ENCODE results near the gene CFAP65. TPM values are rescaled to one million over a fixed set of nuclear protein-coding genes. Genes with fewer than 3 reads are reported as not detected.
A peak's percentile ranks its signal among the peaks of the same experiment; 100 is the strongest.

Gene CFAP65
- total and polyA plus RNA-seq, 2 of the 13 experiments (the other 11 are each of a cell fraction or from before 2014, with no cell fraction given): 0.05 TPM; not detected in 1

DNA sequence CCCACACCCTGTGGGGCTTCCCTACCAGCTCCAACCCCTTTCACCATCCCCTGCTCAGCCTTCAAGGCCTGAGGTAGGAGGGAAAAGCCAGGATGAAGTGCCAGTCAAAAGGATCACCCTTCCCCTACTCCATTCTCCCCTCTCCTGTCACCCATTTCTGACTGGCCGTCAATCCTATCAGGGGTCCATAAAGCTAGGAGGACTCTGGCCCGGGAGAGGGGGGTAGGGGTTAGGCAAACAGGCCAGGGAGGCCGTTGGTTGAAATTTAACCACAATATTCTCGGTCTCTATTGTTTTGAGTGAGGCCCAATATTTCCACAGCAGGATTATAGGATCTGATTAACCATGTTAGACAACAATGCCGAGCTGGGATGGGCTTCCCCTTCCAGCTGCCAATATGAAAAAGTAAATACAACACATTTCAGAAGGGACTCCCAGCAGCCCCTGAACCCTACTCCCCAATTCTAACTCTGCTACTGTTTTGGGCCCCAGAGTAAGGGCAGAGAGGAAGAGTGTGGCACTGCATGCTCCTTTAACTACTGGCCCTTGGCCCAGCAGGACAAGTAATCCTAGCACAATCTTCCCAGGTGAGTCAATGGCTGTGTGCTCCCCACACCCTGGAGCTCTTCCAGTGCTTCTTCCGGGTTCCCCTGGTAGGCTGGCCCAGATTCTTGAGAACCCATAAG is 30.0 kb upstream of the CFAP65 start (continued):
- TF ChIP-seq, protein P1, sequence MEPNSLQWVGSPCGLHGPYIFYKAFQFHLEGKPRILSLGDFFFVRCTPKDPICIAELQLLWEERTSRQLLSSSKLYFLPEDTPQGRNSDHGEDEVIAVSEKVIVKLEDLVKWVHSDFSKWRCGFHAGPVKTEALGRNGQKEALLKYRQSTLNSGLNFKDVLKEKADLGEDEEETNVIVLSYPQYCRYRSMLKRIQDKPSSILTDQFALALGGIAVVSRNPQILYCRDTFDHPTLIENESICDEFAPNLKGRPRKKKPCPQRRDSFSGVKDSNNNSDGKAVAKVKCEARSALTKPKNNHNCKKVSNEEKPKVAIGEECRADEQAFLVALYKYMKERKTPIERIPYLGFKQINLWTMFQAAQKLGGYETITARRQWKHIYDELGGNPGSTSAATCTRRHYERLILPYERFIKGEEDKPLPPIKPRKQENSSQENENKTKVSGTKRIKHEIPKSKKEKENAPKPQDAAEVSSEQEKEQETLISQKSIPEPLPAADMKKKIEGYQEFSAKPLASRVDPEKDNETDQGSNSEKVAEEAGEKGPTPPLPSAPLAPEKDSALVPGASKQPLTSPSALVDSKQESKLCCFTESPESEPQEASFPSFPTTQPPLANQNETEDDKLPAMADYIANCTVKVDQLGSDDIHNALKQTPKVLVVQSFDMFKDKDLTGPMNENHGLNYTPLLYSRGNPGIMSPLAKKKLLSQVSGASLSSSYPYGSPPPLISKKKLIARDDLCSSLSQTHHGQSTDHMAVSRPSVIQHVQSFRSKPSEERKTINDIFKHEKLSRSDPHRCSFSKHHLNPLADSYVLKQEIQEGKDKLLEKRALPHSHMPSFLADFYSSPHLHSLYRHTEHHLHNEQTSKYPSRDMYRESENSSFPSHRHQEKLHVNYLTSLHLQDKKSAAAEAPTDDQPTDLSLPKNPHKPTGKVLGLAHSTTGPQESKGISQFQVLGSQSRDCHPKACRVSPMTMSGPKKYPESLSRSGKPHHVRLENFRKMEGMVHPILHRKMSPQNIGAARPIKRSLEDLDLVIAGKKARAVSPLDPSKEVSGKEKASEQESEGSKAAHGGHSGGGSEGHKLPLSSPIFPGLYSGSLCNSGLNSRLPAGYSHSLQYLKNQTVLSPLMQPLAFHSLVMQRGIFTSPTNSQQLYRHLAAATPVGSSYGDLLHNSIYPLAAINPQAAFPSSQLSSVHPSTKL (CRISPR knock-in tag; IDR thresholded peaks at IDR 0.05): peak; percentile 94
- TF ChIP-seq, protein P2, sequence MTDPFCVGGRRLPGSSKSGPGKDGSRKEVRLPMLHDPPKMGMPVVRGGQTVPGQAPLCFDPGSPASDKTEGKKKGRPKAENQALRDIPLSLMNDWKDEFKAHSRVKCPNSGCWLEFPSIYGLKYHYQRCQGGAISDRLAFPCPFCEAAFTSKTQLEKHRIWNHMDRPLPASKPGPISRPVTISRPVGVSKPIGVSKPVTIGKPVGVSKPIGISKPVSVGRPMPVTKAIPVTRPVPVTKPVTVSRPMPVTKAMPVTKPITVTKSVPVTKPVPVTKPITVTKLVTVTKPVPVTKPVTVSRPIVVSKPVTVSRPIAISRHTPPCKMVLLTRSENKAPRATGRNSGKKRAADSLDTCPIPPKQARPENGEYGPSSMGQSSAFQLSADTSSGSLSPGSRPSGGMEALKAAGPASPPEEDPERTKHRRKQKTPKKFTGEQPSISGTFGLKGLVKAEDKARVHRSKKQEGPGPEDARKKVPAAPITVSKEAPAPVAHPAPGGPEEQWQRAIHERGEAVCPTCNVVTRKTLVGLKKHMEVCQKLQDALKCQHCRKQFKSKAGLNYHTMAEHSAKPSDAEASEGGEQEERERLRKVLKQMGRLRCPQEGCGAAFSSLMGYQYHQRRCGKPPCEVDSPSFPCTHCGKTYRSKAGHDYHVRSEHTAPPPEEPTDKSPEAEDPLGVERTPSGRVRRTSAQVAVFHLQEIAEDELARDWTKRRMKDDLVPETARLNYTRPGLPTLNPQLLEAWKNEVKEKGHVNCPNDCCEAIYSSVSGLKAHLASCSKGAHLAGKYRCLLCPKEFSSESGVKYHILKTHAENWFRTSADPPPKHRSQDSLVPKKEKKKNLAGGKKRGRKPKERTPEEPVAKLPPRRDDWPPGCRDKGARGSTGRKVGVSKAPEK (CRISPR knock-in tag; IDR thresholded peaks at IDR 0.05; ENCODE audit: borderline replicate concordance): peak; percentile 74; the same call in 1 of the 2 replicates
- TF ChIP-seq ADNP (CRISPR knock-in tag; IDR thresholded peaks at IDR 0.05) (no peak), SKI (IDR thresholded peaks at IDR 0.05; ENCODE audit: partially characterized antibody) (no peak), SMARCE1 (IDR thresholded peaks at IDR 0.05; ENCODE audit: borderline replicate concordance) (no peak), KDM6A (CRISPR knock-in tag; IDR thresholded peaks at IDR 0.05; ENCODE audit: low read depth) (peak; percentile 87), ZNF207 (IDR thresholded peaks at IDR 0.05; ENCODE audit: borderline replicate concordance) (no peak), MZF1 (CRISPR knock-in tag; IDR thresholded peaks at IDR 0.05; ENCODE audit: borderline replicate concordance) (no peak), ZNF652 (CRISPR knock-in tag; IDR thresholded peaks at IDR 0.05; ENCODE audit: borderline replicate concordance, low read depth) (peak; percentile 20; the same call in 1 of the 2 replicates), ZEB1 (IDR thresholded peaks at IDR 0.05; ENCODE audit: insufficient replicate concordance, low read depth) (peak; percentile 71), ZNF780A (CRISPR knock-in tag; IDR thresholded peaks at IDR 0.05) (0 out of 2 replicates have a peak, but pooled peaks have one; percentile 36), ZNF329 (CRISPR knock-in tag; IDR thresholded peaks at IDR 0.05; ENCODE audit: low read depth) (no peak), TEAD3 (CRISPR knock-in tag; optimal IDR thresholded peaks at IDR 0.05; ENCODE audit: borderline replicate concordance) (peak; percentile 52), ZNF136 (CRISPR knock-in tag; IDR thresholded peaks at IDR 0.05; ENCODE audit: low read depth) (no peak), HOXA3 (CRISPR knock-in tag; IDR thresholded peaks at IDR 0.05) (peak; percentile 79), MYC (CRISPR knock-in tag; IDR thresholded peaks at IDR 0.05; ENCODE audit: borderline replicate concordance) (no peak; the same call in 1 of the 2 replicates), ZNF75D (CRISPR knock-in tag; IDR thresholded peaks at IDR 0.05; ENCODE audit: borderline replicate concordance) (no peak)
- TF ChIP-seq, protein P3, sequence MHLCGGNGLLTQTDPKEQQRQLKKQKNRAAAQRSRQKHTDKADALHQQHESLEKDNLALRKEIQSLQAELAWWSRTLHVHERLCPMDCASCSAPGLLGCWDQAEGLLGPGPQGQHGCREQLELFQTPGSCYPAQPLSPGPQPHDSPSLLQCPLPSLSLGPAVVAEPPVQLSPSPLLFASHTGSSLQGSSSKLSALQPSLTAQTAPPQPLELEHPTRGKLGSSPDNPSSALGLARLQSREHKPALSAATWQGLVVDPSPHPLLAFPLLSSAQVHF (CRISPR knock-in tag; IDR thresholded peaks at IDR 0.05): no peak
- TF ChIP-seq, protein P4, sequence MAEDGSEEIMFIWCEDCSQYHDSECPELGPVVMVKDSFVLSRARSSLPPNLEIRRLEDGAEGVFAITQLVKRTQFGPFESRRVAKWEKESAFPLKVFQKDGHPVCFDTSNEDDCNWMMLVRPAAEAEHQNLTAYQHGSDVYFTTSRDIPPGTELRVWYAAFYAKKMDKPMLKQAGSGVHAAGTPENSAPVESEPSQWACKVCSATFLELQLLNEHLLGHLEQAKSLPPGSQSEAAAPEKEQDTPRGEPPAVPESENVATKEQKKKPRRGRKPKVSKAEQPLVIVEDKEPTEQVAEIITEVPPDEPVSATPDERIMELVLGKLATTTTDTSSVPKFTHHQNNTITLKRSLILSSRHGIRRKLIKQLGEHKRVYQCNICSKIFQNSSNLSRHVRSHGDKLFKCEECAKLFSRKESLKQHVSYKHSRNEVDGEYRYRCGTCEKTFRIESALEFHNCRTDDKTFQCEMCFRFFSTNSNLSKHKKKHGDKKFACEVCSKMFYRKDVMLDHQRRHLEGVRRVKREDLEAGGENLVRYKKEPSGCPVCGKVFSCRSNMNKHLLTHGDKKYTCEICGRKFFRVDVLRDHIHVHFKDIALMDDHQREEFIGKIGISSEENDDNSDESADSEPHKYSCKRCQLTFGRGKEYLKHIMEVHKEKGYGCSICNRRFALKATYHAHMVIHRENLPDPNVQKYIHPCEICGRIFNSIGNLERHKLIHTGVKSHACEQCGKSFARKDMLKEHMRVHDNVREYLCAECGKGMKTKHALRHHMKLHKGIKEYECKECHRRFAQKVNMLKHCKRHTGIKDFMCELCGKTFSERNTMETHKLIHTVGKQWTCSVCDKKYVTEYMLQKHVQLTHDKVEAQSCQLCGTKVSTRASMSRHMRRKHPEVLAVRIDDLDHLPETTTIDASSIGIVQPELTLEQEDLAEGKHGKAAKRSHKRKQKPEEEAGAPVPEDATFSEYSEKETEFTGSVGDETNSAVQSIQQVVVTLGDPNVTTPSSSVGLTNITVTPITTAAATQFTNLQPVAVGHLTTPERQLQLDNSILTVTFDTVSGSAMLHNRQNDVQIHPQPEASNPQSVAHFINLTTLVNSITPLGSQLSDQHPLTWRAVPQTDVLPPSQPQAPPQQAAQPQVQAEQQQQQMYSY (CRISPR knock-in tag; IDR thresholded peaks at IDR 0.05): no peak

Data from HepG2 (cell line).